DMS79 (cell line): ENCODE data around the gene LIPA.
"Not testable (repeated sequence)": the region's sequence is repeated elsewhere in the genome, so short reads cannot be mapped to it uniquely, and the experiment has no call there.

Experiments
- DNase-seq: peaks from one replicate; lab custom pipeline; 2025; lab: John Stamatoyannopoulos, UW

LIPA gene

GRCh38 chr10:89270153-89270483 lies 18.5 kb upstream of the LIPA start:
- DNase-seq, result no peak

- no peak for DNase-seq
Measured at GRCh38 chr10:89269433-89270152, 18.0 kb upstream of the LIPA start.

- no peak for DNase-seq
Measured at GRCh38 chr10:89266721-89267453, 15.3 kb upstream of the LIPA start.

GRCh38 chr10:89263531-89263930 lies 12.0 kb upstream of the LIPA start:
- no peak for DNase-seq

GRCh38 chr10:89263091-89263490 lies 11.5 kb upstream of the LIPA start:
- no peak for DNase-seq

GRCh38 chr10:89262086-89263051 lies 10.8 kb upstream of the LIPA start:
- DNase-seq, result no peak

- no peak for DNase-seq
Measured at GRCh38 chr10:89258881-89259280, 7.3 kb upstream of the LIPA start.

- DNase-seq, result no peak
Measured at GRCh38 chr10:89257581-89257980, 6.0 kb upstream of the LIPA start.

GRCh38 chr10:89256962-89257361 lies 5.4 kb upstream of the LIPA start:
- no peak for DNase-seq

GRCh38 chr10:89256340-89256739 lies 4.8 kb upstream of the LIPA start:
- DNase-seq, result no peak

GRCh38 chr10:89255793-89256192 lies 4.2 kb upstream of the LIPA start:
- no peak for DNase-seq

GRCh38 chr10:89255091-89255579 lies 3.6 kb upstream of the LIPA start:
- not testable (repeated sequence) for DNase-seq

GRCh38 chr10:89252225-89252585 lies 630 bp upstream of the LIPA start:
- DNase-seq, result no peak

- DNase-seq, result no peak
Measured at GRCh38 chr10:89250865-89251408, 638 bp downstream of the LIPA start.

GRCh38 chr10:89248990-89249389 lies 2.6 kb downstream of the LIPA start:
- no peak for DNase-seq

GRCh38 chr10:89247623-89248022 lies 4.0 kb downstream of the LIPA start:
- DNase-seq, result not testable (repeated sequence)

- DNase-seq, result no peak
Measured at GRCh38 chr10:89245802-89246201, 5.8 kb downstream of the LIPA start.

- DNase-seq, result no peak
Measured at GRCh38 chr10:89242840-89243568, 8.6 kb downstream of the LIPA start.

GRCh38 chr10:89242345-89242684 lies 9.3 kb downstream of the LIPA start:
- DNase-seq, result no peak

GRCh38 chr10:89241486-89242344 lies 9.9 kb downstream of the LIPA start:
- DNase-seq, result no peak

- no peak for DNase-seq
Measured at GRCh38 chr10:89241026-89241425, 10.5 kb downstream of the LIPA start.
